HFFc6 (cell line): Measurements from ENCODE around the gene PDE5A. TPM values are rescaled to one million over a fixed set of nuclear protein-coding genes. Genes with fewer than 3 reads are reported as not detected.
A peak's percentile ranks its signal among the peaks of the same experiment; 100 is the strongest.

Experiments used
- DNase-seq: peaks from one replicate; pipeline ENCODE4 v3.0.0-alpha.2; 2018
- H3K27ac Mint-ChIP-seq: 2 replicates; pipeline ENCODE4 v1.8.0; 2020; ENCODE audit warnings: mild to moderate bottlenecking, mixed read lengths
- H3K27me3 Mint-ChIP-seq: 2 replicates; pipeline ENCODE4 v1.8.0; 2021; ENCODE audit warnings: mild to moderate bottlenecking, moderate library complexity, mixed read lengths; ENCODE audit not compliant: insufficient read depth
- H3K36me3 Mint-ChIP-seq: 2 replicates; pipeline ENCODE4 v1.8.0; 2021; ENCODE audit warnings: low read depth, mixed read lengths
- H3K4me1 Mint-ChIP-seq: 2 replicates; pipeline ENCODE4 v1.8.0; 2020; ENCODE audit warnings: low read depth, mixed read lengths
- H3K4me3 Mint-ChIP-seq: 2 replicates; pipeline ENCODE4 v1.8.0; 2020; ENCODE audit warnings: mild to moderate bottlenecking, moderate library complexity, mixed read lengths
- H3K9me3 Mint-ChIP-seq: 2 replicates; pipeline ENCODE4 v1.8.0; 2020; ENCODE audit warnings: mild to moderate bottlenecking, mixed read lengths
- CTCF ChIP-seq: fragments of 200-600 bp; sonication (generic); IDR thresholded peaks from 2 replicates; pipeline ENCODE4 v1.5.0; 2021; ENCODE audit warnings: antibody characterized with exemption, mild to moderate bottlenecking
- total RNA-seq, 6 experiments: library from RNA; stranded (reverse); fragmentation: NEBNext Ultra II Directional; extraction: Animal tissue kit (Norgen Biotek cat#: 25700); gene quantifications; 2 replicates in 1 of 6; 3 replicates in 5 of 6; pipeline ENCODE4 v1.2.3, GENCODE V29; 2021

Gene PDE5A
- total RNA-seq, 6 experiments from 2014 or later = 13.3 to 23.2 (median 18.6) TPM

DNA sequence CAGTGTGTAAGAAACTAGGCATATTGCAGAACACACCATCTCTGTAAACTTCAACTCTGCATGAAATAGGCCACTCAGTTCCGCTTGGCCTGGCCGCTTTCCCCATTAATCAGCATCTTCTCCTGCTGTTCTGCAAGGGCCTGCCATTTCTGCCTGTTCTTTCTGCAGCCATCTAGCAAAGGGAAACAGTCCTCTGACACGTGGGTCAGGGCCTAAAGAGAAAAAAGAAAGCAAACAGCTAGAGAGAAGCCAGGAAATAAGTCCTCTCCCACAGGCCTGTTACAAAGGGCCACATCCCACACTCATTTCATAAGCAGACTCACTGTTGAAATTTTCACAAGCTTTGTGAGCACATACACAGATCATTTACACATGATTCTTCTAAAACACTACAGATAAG lies 130.1 kb downstream of the PDE5A start:
- no peak for TF ChIP-seq CTCF
- Mint-ChIP-seq H3K4me1 (no peaks in the 10 kb centered on the region), H3K36me3 (peaks cover 18% of the 10 kb centered on the region), H3K9me3 (no peaks in the 10 kb centered on the region), H3K27ac (peak overlapping the region; percentile 27; the same call in 1 of the 2 replicates), H3K27me3 (no peaks in the 10 kb centered on the region), H3K4me3 (no peak overlapping the region)
- no peak for DNase-seq

DNA sequence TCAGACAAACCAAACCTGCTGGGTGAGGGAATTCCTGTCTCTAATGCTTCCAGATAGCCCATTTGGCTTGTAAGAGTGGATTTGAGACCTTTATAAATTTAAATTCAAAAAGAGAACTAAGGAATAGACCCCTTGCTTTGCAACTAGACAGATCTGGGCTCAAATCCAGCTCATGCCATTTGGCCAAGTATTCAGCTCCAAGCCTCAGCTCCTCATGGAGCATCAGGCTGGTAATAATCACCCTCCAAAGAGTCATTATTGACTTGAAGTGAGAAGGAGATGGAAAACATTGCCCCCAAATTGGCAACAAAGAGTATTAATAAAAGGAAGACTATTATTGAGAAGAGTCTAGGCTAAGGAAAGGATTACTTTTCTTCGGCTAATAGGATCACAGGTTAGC lies 134.7 kb downstream of the PDE5A start:
- no peak for TF ChIP-seq CTCF
- H3K4me1 Mint-ChIP-seq = no peaks in the 10 kb centered on the region
- H3K27ac Mint-ChIP-seq = no peak overlapping the region
- no peaks in the 10 kb centered on the region for H3K9me3 Mint-ChIP-seq
- H3K4me3 Mint-ChIP-seq = no peak overlapping the region
- H3K27me3 Mint-ChIP-seq = no peaks in the 10 kb centered on the region
- DNase-seq = no peak
- H3K36me3 Mint-ChIP-seq = no peaks in the 10 kb centered on the region

- Mint-ChIP-seq H3K4me1 (no peaks in the 10 kb centered on the region), H3K27ac (no peak overlapping the region), H3K36me3 (no peaks in the 10 kb centered on the region), H3K9me3 (no peaks in the 10 kb centered on the region), H3K4me3 (no peak overlapping the region), H3K27me3 (no peaks in the 10 kb centered on the region)
- peak; percentile 39 for DNase-seq
- TF ChIP-seq CTCF = peak; percentile 69
These were observed 135.2 kb downstream of the PDE5A start for GRCh38 chr4:119493419-119493818.

DNA sequence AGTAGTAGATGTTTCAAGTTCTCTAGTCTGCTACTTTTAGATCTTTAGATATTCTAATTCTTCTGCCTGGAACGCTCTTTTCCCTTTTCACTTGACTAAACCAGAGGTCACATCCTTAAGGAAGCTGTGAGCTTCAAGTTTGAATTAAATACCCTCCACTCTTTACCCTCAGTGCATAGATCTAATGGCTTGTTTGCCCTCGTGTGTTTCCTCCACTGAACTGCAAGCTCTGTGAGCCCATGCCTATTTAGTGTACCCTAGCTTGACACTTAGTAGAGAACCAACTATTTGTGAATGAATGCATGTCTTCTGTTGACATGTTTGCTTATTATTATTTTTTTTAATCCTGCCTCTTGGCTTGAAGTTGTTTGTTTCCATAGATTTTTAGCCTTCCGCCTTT lies 138.3 kb downstream of the PDE5A start:
- H3K27me3 Mint-ChIP-seq = no peaks in the 10 kb centered on the region
- H3K9me3 Mint-ChIP-seq = no peaks in the 10 kb centered on the region
- peak; percentile 9 for DNase-seq
- H3K4me1 Mint-ChIP-seq = peaks cover 14% of the 10 kb centered on the region
- peak; percentile 53 for TF ChIP-seq CTCF
- H3K4me3 Mint-ChIP-seq = no peak overlapping the region
- no peak overlapping the region for H3K27ac Mint-ChIP-seq
- no peaks in the 10 kb centered on the region for H3K36me3 Mint-ChIP-seq

DNA sequence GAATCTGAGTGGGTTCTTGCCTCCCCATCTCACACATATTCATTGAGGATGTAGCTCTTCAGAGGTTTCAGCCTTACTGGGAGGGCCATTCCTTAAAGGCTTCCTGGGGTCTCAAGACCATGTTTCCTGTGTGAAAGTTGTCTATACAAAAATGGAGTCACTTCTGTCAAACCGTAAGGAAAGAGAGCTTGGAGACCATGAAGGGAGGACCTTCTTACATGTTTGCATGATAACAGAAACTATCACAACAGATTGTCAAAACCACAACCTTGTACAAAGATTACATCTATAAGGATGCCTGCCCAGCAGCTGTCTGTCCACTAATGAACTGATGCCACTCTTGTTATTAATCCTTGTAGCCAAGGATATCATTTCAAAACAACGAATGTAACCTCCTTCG lies 139.3 kb downstream of the PDE5A start:
- peaks cover 9% of the 10 kb centered on the region for H3K36me3 Mint-ChIP-seq
- no peak overlapping the region for H3K4me3 Mint-ChIP-seq
- no peak overlapping the region for H3K27ac Mint-ChIP-seq
- H3K27me3 Mint-ChIP-seq = no peaks in the 10 kb centered on the region
- H3K4me1 Mint-ChIP-seq = peaks cover 14% of the 10 kb centered on the region
- H3K9me3 Mint-ChIP-seq = peaks cover 5% of the 10 kb centered on the region
- no peak for TF ChIP-seq CTCF
- no peak for DNase-seq

GRCh38 chr4:119480331-119480730 lies 148.3 kb downstream of the PDE5A start:
- H3K27me3 Mint-ChIP-seq = no peaks in the 10 kb centered on the region
- no peak for TF ChIP-seq CTCF
- H3K9me3 Mint-ChIP-seq = peaks cover 6% of the 10 kb centered on the region
- H3K4me3 Mint-ChIP-seq = no peak overlapping the region
- H3K4me1 Mint-ChIP-seq = no peaks in the 10 kb centered on the region
- peaks cover 50% of the 10 kb centered on the region for H3K36me3 Mint-ChIP-seq
- DNase-seq = no peak
- no peak overlapping the region for H3K27ac Mint-ChIP-seq
